ENCODE data around the gene NAB1.
"Not testable (repeated sequence)": the region's sequence is repeated elsewhere in the genome, so short reads cannot be mapped to it uniquely, and the experiment has no call there.

The NAB1 gene, protein sequence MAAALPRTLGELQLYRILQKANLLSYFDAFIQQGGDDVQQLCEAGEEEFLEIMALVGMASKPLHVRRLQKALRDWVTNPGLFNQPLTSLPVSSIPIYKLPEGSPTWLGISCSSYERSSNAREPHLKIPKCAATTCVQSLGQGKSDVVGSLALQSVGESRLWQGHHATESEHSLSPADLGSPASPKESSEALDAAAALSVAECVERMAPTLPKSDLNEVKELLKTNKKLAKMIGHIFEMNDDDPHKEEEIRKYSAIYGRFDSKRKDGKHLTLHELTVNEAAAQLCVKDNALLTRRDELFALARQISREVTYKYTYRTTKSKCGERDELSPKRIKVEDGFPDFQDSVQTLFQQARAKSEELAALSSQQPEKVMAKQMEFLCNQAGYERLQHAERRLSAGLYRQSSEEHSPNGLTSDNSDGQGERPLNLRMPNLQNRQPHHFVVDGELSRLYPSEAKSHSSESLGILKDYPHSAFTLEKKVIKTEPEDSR

DNA sequence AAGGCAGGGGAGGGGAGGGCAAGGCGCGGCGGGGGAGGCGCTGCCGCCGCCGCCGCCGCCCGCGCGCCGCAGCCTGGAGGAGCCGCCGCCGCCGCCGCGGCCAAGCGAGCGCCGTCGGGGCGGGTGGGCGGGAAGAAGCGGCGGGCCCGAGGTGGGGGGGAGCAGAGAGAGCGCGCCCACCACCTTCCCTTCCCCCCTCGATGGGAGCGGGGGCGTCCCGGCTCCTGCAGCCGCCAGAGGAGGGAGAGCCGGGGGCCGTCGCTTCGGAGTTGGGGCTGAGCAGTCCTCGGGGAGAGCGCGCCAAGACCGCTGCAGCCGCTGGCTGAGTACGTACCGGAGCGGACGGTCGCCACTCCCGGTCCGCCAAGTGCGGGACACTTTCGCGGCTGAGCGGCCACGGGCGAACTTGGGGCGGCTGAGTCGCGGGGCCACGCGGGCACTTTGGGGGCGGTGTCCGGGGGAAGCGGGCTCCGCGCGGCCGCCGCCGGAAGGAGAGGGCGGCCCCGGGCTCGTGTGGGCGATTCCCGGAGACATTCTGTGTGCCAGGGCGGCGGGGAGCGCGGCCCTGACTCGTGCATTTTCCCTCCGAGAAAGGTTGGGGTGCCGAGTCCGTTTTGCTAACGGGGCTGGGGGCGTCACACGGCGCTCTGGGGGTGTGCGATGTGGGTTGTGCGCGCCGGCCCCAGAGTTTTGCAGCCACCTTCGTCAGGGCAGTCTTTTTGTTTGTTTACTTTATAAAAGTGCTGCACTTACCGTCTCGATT, at the start of gene NAB1:
TSS of gene NAB1 (plus strand) at position 49 of the 763 bp plus-strand sequence. CDS start 10,094 bp downstream, outside the sequence.
- peak; percentile 59 to 67 for DNase-seq

DNA sequence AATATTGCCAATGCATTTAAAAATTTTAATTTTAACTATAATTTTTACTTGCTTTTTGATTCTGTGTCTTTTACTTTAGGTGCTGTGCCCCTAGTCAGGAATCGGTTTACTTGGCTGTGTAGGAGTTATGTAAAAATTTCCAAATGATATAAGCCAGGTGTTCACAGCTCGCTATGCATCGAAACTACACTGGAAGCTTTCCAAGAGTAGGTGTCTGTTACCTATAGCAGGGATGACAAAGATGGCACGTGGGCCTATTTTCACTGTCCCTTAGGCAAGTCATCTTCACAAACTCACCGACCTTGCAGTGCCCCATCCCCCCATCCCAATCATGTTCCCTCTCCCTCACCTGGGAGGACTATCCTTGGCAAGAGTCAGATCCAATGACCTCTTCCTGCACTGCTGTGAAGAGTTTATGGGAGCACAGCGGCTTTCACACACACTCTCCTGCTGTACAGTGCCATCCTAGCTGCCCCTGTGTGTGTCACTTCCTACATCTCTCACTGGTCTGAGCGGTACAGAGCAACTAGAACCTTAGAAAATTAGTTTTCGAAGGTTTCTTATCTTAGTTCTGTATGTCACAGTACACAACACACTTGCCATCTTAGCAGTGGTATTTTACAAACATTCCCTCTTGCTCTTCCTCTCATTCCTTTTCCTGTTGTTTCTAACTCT, 49.2 kb upstream of the NAB1 start:
- DNase-seq, result no peak

DNA sequence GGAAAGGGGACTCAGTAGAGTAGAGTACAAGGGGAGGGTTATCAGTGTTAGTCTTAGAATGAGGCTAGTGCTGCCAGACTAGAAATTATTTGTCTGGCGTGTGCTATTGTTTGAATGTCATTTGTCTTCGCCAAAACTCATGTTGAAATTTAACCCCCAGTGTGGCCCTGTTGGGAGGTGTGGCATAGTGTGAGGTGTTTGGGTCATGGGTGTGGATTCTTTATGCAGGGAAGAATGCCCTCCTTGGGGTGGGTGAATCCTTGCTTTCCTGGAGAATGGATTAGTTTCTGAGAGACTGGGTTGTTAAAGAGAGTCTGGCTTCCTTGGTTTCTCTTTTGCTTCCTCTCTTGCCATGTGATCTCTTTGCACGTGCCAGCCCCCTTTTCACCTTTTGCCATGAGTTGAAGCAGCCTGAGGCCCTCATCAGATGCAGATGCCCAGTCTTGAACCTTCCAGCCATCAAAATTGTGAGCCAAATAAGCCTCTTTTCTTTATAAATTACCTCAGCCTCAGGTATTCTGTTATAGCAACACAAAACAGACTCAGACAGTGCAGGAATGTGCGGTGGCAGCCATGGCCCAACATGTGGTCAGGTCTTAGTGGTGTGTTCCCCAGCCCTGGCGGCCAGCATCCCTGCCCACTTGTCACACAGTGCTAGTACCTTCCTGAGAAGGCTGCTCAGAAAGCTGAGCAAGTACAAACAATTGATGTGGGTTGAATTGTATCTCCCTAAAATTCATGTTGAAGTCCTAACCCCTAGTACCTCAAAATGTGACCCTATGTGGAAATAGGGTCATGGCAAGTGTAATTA, 48.4 kb upstream of the NAB1 start:
- no peak for DNase-seq

DNA sequence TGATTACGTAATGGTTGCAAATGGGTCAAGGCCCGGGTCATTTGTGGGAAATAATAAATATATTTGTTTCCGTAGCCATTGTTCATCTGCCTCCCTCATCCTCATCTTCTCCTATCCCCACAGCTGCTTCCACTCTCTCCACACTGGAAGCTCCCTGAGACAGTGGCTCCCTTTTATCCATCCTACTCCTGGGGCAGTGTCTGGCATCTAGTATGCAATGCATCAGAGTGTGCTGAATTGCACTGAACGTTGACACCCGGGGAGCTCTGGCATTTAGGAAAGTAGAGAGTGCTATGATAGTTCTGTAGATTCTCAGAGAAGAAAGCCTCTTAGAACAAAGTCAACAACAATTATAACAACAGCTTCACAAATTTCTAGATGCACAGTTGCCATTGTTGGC, 45.5 kb upstream of the NAB1 start:
- DNase-seq, result no peak

DNA sequence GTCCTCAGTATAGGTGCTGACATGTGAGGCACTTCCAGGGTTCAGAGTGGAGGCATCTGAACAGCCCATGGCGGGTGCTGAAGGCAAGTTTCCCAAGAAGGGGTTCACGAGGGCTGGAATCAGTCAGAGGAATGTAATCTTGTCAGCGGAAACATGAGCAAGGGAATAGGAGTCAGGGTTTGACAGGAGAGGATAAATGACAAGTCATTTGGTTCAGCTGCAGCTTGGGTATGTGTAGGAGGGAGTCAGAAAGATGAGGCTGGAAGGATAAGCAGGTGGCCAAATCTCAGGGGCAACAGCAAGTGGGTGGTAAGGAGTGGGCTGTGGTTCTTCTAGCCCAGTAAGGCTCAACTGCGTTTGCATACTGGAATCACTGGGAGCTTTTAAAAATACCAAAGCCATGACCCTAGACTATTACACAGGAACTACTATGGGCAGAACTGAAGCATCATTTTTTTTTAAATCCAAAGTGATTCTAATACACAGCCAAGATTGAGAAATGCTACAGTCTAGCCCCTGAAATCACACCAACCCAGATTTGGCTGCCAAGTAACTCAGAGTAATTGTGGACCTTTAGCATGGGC, 41.8 kb upstream of the NAB1 start:
- no peak for DNase-seq

DNA sequence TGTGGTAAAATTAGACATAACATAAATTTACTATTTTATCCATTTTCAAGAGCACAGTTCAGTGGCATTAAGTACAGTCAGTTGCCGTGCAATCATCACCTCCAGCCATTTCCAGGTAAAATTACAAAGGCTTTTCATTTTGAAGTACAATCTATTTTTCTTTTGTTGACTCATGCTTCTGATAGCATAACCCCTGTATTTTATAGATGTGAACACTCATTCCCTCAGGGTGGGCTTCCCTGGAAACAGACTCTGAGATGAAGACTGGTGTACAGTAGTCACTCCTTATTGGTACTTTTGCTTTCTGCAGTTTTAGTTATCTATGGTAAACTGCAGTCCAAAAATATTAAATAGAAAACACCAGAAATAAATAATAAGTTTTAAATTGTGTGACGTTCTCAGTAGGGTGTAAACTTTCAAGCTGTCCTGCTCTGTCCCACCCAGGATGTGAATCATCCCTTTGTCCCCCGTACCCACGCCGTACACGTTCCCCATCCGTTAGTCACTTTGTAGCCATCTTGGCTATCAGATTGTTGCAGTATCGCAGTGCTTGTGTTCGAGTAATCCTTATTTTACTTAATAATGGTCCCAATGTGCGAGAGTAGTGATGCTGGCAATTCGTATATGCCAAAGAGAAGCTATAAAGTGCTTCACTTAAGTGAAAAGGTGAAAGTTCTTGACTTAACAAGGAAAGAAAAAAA, 41.1 kb upstream of the NAB1 start:
- DNase-seq, result no peak

DNA sequence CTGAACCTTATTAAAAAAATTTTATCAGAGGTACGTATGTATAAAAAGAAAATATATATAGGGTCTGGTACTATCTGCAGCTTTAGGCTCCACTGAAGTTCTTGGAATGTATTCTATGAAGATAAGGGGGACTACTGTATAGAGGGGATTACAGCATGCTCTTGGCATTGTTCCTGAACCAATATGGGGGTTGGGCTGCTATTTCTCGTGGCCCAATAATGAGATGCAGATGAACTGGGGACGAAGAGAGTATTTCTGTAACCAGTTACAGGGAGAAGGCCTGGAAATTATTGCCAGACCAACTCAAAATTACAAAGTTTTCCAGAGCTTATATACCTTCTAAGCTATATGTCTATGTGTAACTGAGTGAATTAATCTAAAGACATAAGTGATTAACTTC, 40.0 kb upstream of the NAB1 start:
- not testable (repeated sequence) for DNase-seq

DNA sequence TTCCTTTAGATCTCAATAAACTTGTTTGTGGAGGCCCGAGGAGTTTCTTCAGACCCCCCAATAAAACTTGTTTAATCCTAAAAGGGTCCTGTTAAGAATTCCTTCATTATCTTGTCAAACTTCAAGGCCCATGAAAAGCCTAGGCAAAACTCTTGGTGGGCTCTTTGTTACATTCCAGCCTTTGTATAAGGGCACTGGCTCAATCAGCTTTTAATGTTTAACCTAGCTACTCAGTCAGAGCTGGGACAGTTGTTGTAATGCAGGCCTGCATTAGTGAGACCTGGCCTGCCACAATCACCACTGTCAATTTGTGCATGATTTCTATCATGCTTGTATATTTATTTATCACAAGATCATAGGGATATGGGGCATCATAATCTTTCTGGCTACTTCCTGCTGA, 39.5 kb upstream of the NAB1 start:
- DNase-seq, result not testable (repeated sequence)

DNA sequence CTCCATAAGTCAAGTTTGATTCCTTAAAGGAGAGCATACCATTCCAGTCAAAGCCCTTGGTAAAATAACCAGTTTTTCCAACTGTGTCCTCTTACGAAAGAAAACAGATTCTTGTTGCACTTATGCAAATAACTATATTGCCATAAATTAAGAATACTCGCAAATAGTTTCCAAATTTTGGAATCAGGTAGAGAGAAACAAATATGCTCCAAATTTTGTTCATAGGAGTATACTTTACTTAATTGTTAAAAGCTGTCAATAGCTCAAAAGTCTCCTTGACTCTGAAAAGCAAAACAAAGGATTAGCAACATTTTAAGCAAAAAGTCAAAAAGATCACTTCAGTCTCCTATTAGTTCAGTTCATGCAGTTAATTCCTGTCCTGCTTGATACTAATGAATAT, 38.4 kb upstream of the NAB1 start:
- not testable (repeated sequence) for DNase-seq

DNA sequence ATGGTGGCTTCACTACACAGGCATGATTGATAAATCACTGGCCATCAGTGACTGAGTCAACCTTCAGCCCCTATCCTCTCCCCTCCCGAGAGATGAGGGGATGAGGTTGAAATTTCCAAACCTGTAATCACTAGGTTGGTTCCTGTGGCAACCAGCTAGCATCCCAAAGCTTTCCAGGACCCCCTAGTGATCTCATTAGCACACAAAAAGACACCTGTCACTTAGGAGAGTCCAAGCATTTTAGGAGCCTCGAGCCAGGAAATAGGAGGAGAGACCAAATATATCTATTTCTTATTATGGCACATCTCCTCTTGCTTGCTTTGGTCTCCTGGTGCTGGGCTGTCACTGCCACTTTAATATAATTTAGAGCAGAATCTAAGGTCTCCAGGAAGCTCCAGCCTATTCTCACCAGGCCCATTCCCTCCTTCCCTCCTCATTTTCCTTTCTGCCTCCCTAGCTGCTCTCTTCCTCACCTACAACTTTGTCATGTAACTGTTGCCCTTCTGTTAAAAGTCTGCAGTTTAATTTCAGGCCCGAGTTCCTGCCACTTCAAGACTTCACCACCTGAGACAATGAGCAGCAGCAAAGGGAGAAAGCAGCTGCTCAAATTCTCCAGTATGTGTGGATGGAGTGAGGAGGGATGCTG, 33.2 kb upstream of the NAB1 start:
- no peak for DNase-seq

DNA sequence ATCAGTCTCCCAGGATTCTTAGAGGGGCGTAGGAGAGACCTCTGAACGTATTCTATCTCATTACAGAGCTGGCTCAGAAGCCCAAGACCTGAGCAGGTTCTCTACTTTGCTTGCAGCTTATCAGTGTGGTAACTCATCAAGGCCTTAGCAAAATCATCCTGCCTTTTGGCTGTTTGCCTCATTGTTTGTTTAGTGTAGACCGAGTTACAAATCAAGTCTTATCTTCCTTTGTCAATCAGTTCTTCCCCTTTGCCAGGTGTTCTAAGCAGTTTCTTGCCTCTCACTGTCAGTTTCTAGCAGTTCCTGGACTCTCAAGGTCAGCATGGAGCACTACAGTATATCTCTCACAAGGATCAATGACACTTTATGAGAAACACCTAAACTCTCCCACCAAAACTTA, 30.9 kb upstream of the NAB1 start:
- no peak for DNase-seq

DNA sequence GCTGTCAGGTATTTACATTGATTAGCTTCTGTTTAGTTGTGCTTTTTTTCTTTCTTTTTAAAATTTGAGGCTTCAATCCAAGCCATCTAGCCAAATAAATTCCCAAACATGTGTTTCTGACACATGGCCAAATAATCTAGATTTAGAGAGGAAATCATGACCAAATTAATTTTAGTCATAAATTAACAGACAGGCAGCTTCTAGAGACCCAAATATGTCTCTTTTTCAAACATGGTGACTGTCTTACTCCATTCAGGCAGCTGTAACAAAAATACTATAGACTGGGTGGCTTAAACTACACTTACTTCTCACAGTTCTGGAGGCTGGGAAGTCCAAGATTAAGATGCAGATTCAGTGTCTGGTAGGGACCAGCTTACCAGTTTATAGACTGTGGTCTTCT, 23.2 kb upstream of the NAB1 start:
- no peak for DNase-seq

DNA sequence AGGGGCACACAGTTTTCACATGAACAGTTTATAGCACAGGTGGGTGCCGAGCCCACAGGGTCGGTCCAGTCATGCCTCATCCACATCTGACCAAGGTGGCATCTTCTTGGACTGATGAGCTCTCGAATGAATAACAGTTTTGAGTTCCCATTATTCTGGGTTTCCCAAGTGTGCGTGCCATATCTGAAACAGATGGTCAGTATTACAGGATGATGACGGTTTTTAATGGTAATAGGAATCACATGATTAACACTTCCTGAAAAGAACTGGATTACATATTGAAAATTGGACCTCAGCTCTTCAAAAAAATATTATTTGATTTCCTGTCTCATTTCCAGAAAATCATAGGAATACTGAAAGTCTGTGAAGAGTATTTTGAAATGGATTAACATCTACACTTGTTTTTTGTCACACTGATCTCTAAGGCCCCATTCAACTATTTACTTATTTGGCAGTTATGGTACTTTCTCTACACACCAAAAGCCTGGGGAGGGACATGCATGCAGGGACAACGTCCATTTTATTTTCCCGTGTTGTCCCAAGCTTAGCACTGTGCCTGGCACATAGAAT, 22.2 kb upstream of the NAB1 start:
- DNase-seq, result no peak

DNA sequence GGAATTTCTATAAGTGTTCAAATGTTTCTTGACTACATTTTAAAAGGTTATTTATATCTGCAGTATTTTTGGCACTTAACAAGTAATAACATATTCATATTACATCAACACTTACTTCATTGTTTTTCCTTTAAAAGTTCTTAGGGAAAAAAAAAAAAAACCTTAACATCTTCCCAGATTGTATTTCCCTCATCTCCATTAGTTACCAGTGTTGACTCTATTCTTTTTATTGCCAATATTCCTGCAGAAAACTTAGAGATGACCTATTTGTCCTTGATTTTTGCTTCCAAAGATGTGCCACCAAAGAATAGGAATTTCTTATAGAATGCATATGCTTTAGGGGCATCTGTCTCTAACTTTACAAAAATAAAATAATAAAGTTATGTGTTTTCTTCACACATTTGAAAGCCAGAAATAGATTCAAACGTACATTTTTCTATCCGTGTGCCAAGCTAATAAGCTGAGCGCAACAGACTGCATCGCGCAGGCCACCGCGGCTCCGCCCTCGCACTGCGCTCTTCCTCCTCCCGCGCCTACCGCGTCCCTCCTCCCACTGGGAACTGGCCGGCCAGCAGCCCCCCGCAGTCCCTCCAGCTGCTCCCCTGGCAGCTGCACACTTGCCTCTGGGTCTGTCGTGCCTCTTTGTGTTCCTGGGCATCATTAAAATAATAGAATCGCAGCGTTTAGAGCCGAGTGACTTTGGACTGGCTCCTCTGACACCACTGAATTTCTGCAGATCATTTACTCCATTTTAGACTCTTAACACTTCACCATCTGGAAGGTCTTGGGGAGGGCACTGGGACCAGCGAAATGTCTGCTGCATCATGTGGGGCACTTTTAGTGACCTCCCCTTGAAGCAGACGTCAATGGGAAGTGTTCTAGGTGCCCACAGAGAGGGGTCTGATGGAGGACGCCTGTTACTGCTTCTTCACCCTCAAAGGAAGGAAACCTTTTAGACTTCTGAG, 21.2 kb upstream of the NAB1 start:
- peak in 1 of 2 experiments; percentile 21 for DNase-seq

DNA sequence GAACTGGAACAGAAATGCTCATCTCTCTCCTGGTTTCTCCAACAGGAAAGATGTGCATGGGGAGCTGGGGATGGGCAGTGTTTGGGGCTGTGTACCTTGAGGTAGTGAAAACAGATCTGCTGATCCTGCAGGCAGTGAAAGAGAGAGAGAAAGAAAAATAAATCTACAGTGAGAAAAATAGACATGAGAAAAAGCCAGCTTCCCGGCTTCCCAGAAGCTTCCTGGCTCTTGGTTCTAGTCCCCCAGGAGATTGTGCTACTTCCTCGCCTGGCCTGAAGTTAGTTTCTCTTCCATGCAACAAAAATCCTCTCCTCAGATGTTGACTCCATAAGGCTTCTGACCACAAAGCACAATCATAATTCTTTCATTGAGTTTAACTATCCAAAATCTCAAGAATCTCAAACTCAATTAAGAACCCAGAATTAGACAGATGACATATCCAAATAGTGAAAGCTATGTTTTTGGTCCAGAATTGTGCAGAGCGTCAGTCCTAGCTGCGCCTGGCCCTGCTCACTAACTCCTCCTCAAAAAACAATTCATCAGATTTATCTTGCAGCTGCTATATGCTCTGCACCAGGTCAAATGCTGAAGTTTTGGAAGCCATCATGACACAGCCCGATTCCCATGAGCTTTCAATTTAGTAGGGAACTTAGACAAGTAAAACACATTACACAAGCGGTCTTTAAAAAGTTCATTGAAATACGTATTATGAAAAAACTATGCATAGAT, 20.1 kb upstream of the NAB1 start:
- DNase-seq, result no peak

DNA sequence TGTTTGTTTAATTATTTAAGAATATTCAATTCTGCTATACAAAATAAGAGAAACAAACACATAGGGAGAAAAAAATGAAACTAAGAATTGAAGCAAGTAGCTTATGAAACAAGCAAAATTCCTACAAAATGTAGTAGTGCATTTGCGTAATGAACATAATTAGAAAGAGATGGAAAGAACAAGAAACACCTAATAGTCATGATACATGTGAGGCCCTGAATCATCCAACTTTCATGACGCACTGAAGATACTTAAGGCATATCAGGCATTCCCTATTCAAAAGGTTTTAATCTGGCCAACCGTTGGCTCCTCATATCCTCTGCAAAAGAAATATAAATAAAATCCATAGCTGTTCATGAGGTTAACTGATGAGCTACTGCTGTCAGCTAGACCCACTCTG, 14.5 kb upstream of the NAB1 start:
- no peak for DNase-seq

DNA sequence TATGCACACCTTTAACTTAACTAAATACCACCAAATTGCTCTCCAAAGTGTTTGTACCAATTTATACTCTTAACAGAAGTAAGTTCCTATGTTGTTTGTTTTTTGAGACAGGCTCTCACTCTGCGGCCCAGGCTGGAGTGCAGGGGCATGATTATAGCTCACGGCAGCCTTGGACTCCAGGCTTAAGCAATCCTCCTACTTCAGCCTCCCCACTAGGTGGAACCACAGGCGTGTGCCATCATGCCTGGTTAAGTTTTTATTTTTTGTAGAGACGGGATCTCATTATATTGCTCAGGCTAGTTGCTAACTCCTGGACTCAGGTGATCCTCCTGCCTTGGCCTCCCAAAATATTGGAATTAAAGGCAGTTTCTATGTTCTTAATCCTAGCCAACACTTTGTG, 13.1 kb upstream of the NAB1 start:
- peak in 1 of 2 experiments; percentile 23 for DNase-seq

DNA sequence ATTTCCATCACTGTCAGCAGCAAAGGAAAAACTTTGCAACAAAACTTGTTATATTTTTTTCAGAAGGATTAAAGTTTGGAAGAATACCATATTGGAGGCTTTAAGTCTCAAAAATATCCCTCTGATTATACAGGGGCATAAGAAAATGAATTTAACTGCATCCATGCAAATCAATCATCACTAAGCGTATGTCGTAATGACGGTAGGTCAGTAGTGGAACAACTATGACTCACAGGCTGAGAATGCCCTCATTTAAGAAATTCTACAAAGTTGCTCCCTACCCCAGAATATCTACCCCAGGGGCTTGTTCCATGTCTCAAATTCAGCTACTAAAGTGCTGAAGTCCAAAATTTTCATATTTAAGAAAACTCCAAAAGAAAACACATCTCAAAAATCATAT, 12.5 kb upstream of the NAB1 start:
- no peak for DNase-seq

DNA sequence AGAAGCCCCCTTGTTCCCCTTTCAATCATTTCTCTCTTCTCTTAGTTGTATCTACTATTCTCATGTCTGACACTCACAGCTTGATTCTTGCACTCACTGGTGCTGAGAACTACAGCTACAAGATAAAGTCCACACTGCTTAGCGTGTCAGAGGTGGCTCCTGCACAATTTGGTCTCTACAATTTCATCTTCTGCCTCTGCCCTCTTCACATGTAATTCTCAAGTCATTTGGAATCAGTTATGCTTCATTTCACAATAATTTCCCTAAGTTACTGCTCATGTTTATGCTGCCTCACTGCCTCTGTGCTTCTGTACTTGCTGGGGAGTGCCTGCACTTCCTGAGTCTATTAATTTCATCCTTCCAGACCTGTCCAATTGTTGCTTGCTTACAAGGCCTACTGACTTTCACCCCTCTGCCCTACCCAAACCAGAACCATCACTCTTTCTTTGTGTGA, 11.6 kb upstream of the NAB1 start:
- DNase-seq, result no peak
